GM08714 (cell line): ENCODE results near the gene ABCF1.
"Not testable (repeated sequence)": the region's sequence is repeated elsewhere in the genome, so short reads cannot be mapped to it uniquely, and the experiment has no call there.

Experiments used
- H3K4me3 ChIP-seq: fragments of 200-500 bp; sonication (Bioruptor generic); 2 replicates; pipeline ENCODE4 v1.5.1; 2014; ENCODE audit warnings: mild to moderate bottlenecking, low read length, inconsistent platforms
- ZNF274 ChIP-seq: IDR thresholded peaks from 2 replicates; pipeline ENCODE4 v1.6.1; 2012; ENCODE audit warnings: mild to moderate bottlenecking, low read depth, low read length

The ABCF1 gene

DNA sequence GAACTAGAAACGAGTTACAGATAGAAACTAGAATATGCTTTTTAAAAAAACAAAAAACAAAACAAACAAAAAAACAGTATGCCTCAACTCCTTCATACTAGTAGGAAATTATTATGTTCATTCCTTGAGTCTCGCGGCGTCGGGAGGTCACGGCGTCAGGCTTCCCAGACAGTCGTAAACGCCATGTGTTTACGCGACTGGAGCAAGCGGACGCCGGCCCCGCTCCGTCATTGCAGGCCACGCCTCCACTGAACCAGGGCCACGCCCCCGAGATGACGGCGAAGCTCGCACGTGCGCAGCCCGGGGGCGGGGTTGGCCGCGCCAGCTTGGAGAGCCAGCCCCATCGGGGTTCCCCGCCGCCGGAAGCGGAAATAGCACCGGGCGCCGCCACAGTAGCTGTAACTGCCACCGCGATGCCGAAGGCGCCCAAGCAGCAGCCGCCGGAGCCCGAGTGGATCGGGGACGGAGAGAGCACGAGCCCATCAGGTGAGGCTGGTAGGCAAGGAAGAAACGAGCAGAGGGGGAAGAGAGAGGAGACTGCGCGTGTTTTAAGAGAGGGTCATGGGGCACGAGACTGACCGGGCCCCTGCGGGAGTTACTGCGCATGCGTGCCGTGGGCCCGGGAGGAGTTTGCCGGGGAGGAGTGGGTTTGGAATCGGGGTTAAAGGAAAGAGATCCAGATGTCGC is at the start of gene ABCF1:
TSS of gene ABCF1 (plus strand) at position 368 of the 687 bp plus-strand sequence. CDS start at position 414, 46 bp downstream.
- TF ChIP-seq ZNF274, result no peak
- H3K4me3 ChIP-seq, result peak within 1 kb of the TSS; percentile 99

DNA sequence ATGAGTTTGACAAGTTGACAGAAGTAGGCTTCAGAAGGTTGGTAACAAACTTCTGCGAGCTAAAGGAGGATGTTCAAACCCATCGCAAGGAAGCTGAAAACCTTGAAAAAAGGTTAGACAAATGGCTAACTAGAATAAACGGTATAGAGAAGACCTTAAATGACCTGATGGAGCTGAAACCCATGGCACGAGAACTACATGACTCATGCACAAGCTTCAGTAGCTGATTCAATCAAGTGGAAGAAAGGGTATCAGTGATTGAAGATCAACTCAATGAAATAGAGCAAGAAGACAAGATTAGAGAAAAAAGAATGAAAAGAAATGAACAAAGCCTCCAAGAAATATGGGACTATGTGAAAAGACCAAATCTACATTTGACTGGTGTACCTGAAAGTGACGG is 49.3 kb upstream of the ABCF1 start:
- not testable (repeated sequence) for H3K4me3 ChIP-seq

DNA sequence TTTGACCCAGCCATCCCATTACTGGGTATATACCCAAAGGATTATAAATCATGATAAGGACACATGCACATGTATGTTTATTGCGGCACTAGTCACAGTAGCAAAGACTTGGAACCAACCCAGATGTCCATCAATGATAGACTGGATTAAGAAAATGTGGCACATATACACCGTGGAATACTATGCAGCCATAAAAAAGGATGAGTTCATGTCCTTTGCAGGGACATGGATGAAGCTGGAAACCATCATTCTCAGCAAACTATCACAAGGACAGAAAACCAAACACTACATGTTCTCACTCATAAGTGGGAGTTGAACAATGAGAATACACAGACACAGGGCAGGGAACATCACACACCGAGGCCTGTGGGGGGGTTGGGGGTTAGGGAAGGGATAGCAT is 44.8 kb upstream of the ABCF1 start:
- not testable (repeated sequence) for H3K4me3 ChIP-seq

DNA sequence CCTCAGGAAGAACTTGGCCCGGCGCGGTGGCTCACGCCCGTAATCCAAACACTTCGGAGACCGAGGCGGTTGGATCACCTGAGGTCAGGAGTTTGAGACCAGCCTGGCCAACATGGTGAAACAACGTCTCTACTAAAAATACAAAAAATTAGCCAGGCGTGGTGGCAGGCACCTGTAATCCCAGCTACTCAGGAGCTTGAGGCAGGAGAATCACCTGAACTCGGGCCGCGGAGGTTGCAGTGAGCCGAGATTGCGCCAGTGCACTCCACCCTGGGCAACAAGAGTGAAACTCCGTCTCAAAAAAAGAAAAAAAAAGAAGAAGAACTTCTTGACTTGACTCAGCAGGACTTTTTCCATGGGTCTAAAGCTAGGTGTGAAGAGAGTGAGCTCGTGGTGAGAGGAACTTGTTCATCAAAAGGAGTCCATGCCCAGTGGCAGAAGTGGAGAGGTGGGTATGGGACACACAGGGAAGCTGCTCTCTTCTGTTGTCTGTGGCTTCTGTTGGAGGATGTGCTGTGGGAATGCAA is 41.8 kb upstream of the ABCF1 start:
- not testable (repeated sequence) for H3K4me3 ChIP-seq

DNA sequence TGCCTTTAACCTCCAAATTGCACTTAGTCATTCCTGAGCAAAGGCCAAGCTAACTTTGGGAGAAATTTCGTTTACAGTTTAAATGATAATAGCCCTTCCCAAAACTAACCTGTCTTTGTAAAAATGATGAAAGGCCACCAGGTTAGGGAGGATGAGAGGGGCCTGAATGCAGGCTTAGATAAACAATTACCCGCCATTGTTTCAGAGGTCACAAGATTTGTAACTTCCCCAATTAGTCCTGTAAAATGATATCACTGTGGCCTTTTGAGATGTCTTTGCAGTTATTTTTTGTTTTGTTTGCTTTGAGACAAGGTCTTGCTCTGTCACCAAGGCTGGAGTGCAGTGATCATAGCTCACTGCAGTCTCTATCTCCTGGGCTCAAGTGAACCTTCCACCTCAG is 41.2 kb upstream of the ABCF1 start:
- TF ChIP-seq ZNF274, result no peak
- H3K4me3 ChIP-seq, result no peak overlapping the region

DNA sequence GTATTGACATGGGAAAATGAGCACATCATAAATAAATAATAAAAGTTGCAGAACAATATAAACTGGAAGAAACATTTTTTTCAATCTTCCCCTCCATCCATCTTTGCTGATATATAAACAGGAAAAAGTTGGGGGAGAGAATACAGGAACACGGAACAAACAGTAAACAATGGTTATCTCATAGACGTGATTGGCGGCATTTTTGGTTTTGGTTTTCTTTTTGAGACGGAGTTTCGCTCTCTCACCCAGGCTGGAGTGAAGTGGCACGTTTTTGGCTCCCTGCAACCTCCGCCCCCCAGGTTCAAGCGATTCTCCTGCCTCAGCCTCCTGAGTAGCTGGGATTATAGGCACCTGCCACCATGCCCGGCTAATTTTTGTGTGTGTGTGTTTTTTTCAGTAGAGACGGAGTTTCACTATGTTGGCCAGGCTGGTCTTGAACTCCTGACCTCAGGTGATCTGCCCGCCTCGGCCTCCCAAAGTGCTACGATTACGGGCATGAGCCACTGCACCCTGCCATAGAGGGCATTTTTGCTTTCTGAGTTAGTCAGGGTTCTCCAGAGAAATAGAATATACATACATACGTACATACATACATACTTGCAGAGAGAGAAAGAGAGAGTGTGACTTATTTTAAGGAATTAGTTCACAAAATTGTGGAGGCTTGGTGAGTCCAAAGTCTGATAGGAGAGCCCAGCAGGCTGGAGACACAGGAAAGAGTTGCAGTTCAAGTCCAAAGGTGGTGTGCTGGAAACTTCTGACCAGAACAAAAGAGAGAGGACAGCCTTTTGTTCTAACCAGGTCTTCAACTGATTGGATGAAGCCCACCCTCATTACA is 37.6 kb upstream of the ABCF1 start:
- no peak for TF ChIP-seq ZNF274
- H3K4me3 ChIP-seq, result no peak overlapping the region

DNA sequence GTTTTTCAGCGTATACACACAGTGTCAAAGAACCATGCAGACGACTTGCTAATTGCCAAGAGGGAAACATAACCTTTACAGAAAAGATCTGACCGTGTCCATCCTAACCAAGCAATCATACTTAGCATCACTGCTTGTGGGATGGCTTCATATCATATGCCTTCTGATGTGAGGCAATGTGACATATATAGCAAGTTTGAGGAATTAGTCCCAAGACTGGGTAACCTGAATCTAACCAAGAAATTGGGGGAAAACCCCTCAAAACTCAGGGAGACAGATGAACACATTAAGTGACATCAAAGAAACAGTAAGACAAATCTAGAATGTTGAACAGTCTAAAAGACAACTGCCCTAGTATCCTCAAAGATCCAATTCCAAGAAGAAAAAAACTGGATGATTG is 33.3 kb upstream of the ABCF1 start:
- no peak overlapping the region for H3K4me3 ChIP-seq
- no peak for TF ChIP-seq ZNF274

DNA sequence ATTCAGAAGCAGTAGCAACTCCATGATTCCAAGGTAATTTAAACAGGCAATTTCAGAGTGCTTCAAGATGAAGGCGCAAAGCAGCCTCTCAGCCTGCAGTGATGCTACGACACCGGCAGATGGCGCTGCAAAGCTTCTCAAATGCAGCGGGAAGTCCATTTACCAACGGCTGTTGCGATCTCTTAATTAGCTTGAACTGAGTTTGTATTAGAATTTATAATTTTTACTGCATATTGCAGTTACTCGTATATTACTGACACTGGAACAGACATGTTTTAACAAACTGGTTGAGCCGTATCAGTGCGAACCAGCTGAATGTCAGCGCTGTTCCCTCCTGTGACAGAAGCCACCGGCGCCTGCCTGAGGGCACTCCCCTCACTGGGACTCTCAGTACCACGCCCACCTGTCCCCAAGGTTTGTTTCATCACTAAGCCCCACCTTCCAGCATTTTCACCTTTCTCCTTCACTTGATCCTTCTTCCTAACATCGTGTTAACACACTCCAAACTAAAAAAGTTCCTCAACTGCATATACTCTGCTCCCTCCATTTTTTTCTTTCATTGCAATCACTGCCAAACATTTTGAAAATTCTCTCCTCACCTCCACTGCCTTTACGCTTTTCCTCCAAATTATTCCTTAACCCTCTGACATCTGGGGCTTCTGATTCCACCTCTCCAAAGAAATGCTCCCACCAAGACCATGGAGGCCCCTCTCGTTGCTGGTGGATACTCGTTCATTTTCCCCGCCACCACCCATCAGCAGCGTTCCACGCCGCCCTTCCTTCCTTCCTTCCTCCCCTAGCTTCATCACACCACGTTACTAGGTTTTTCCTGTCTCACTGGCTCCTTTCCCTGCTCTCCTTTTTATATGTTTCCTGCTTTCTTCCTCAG is 29.5 kb upstream of the ABCF1 start:
- H3K4me3 ChIP-seq, result peak overlapping the region; percentile 23; the same call in 1 of the 2 replicates
- no peak for TF ChIP-seq ZNF274

DNA sequence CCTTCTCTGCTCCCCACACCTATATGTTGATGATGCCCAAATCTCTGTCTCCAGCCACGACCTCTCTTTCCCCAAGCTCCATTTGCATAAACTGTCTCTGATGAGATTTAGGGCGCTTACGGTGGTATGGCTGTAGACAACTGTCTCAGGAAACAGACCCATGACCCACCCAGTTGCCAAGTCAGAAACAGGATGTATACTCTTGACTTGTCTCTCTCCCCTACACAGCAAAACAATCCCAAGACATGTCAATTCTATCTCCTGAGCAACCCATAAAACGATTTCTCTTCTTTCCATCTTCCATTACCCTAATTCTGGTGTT is 28.9 kb upstream of the ABCF1 start:
- TF ChIP-seq ZNF274, result no peak
- peak overlapping the region; percentile 8; the same call in 1 of the 2 replicates for H3K4me3 ChIP-seq

DNA sequence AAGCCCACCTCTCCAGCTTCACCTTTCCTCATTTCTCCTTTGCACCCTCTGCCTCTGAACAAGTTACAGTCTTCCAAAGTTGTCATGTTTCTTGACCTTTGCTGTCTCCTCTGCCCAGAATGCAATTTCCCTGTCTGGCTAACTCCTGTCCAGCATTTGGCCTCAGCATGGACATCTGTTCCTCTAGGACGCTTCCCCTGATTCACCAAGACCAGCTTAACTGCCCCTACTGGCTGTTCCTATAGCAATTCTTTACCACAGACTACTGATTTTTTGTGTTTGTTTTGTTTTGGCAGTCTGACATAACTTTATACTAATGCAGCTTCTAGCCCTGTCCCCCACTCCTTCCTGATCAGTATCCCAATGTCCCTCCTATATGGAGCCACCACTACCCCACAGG is 28.3 kb upstream of the ABCF1 start:
- no peak overlapping the region for H3K4me3 ChIP-seq
- TF ChIP-seq ZNF274, result no peak

DNA sequence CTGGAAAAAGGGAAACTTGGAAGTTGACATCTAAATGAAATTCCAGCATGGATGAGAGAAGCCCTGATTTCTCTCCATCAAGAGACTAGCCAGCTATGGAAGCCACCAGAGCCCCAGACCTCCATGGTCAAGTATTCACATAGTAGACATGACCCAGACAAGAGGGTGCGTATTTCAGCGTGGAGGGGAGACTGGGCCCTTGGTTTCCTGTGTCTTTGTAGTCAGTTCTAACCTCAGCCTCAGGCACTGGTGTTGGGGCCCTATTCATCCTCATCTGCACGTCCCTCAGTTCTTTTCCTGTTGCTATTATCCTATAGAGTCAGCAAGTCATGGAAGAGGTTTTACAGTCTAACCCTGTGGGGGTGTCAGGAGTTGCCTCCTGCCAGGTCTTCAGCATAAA is 27.4 kb upstream of the ABCF1 start:
- no peak for TF ChIP-seq ZNF274
- H3K4me3 ChIP-seq, result no peak overlapping the region

DNA sequence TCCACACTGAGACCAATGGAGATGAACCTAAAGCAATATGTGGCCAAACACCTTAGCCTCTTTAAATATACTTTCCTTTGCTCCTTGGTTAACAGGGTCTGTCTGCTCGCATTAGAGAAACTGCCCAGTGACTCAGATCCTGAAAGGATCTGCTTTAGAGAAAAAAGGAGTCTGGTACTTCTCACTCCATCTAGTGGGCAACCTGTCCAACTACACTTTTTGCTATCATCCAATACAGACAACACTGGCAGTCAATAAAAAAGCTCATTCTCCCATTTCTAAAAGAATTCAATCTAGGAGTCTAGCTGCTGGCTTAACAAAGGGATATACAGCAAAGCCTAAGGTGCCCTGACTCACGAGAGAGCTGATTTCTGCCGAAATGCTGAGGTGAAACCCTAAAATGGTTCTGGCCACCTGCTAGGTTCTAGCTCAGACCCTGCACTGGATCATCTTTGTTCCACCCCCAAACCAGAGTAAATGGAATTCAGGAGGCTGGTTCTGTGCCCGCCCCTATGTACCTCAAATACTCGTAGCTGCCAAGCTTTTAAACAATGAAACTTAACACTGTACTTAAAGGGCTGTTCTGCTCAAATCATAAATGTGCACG is 26.5 kb upstream of the ABCF1 start:
- no peak for TF ChIP-seq ZNF274
- no peak overlapping the region for H3K4me3 ChIP-seq

DNA sequence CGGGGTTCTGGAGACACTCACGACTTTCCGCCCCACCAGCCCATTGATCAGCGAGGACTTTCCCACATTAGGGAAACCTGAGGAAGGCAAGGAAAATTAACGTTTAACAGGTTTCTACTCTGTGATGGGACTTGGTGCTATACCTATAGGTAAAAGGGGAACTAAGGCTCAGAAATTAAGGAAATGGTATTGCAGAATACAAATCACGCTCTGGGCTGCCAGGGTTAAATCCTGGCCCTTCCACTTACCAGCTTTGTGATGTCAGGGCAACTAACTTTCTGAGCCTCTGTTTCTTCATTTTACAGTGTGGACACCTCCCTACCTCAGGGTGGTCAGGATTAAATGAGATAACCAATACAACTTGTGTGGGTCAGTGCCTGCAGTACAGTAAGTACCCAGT is 23.8 kb upstream of the ABCF1 start:
- no peak overlapping the region for H3K4me3 ChIP-seq
- TF ChIP-seq ZNF274, result no peak

DNA sequence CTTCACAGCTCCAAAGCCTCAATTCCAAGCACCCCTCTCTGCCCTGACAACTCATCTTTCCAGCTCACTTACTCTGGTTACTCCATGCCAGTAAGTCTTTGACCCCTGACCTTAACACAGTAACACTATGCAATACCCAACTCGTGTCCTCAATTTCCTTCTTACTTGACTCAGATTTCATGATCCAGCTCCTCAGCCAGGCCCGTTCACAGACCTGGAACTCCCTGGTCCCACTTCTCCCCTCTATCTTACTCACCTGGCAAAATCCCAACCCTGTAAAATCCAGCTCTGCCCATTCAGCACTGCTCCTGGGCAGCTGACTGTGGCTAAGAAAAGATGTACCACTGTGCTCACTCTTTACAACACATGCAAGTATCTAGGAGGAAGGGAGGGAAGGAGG is 22.9 kb upstream of the ABCF1 start:
- TF ChIP-seq ZNF274, result no peak
- H3K4me3 ChIP-seq, result no peak overlapping the region
